ENCODE data around the gene RYR1.
"Not testable (repeated sequence)": the region's sequence is repeated elsewhere in the genome, so short reads cannot be mapped to it uniquely, and the experiment has no call there.

The RYR1 gene

DNA sequence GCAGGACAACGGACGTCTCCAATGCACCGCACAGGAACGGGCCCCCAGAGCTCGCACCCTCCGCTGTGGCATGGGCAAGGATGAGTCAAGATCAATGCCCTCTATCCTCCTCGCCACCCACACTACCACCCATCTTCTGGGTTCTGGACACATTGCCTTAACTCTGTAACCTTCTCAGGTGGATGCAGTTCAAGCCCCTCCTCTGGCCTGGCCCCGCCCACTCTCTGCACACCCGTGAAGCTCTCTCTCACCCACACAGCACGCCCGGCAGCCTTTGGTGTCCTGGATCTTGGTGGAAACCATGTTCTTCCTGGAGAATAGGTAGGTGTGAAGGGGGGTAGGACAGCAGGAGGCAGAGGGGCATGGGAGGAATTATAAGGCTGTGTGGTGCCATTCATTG is 163.6 kb downstream of the RYR1 start:
- Histone ChIP-seq H3K27me3 (ENCODE audit: insufficient read depth, low read length, poor library complexity) (no peaks in the 10 kb centered on the region), H3K36me3 (ENCODE audit: insufficient read depth, low read length) (peaks cover 49% of the 10 kb centered on the region), H3K9ac (ENCODE audit: low read depth, low read length) (no peak overlapping the region), H3K79me2 (ENCODE audit: insufficient read depth, low read length) (no peaks in the 10 kb centered on the region), H3K9me3 (ENCODE audit: insufficient read depth, low read length, severe bottlenecking) (no peaks in the 10 kb centered on the region), H2AFZ (ENCODE audit: low read depth, low read length) (no peak overlapping the region), H3K4me1 (ENCODE audit: insufficient read depth, low read length) (no peaks in the 10 kb centered on the region), H4K20me1 (ENCODE audit: insufficient read depth, low read length) (no peaks in the 10 kb centered on the region; the same call in 1 of the 2 replicates), H3K4me3 (ENCODE audit: low read depth in 1 of 2, low read length in 2 of 2) (no peak overlapping the region), H3K27ac (ENCODE audit: low read length) (no peak overlapping the region), H3K4me2 (ENCODE audit: insufficient read depth, low read length) (no peak overlapping the region)
- TF ChIP-seq, protein P1, sequence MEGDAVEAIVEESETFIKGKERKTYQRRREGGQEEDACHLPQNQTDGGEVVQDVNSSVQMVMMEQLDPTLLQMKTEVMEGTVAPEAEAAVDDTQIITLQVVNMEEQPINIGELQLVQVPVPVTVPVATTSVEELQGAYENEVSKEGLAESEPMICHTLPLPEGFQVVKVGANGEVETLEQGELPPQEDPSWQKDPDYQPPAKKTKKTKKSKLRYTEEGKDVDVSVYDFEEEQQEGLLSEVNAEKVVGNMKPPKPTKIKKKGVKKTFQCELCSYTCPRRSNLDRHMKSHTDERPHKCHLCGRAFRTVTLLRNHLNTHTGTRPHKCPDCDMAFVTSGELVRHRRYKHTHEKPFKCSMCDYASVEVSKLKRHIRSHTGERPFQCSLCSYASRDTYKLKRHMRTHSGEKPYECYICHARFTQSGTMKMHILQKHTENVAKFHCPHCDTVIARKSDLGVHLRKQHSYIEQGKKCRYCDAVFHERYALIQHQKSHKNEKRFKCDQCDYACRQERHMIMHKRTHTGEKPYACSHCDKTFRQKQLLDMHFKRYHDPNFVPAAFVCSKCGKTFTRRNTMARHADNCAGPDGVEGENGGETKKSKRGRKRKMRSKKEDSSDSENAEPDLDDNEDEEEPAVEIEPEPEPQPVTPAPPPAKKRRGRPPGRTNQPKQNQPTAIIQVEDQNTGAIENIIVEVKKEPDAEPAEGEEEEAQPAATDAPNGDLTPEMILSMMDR (IDR thresholded peaks at IDR 0.05; ENCODE audit: borderline replicate concordance, extremely low read depth, low read length, poor library complexity, severe bottlenecking) = no peak
- no peak for TF ChIP-seq EZH2 (IDR thresholded peaks at IDR 0.05; ENCODE audit: borderline replicate concordance, low read depth, low read length, severe bottlenecking)
- no peak for DNase-seq
- ATAC-seq (ENCODE audit: insufficient read depth, low read depth) = no peak

DNA sequence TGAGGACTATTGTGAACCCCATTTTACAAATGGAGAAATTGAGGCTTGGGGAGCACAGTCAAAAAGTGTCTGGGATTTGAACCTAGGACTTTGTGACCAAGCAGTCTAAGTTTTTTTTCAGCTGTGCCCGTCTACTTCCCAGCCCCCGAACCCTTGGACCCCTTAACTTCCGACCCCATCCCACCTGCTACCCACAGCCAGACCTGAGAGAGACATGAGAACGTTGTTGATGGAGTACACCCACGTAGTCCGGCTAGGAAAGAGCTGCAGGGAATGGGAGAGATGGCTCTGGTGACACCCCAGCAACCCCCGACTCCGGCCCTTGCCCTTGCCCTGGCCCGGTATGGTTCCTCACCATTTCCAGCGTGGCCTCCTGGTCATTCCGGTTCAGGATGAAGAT is 166.2 kb downstream of the RYR1 start:
- TF ChIP-seq, protein P1 (IDR thresholded peaks at IDR 0.05; ENCODE audit: borderline replicate concordance, extremely low read depth, low read length, poor library complexity, severe bottlenecking) = no peak
- TF ChIP-seq EZH2 (IDR thresholded peaks at IDR 0.05; ENCODE audit: borderline replicate concordance, low read depth, low read length, severe bottlenecking) = no peak
- no peaks in the 10 kb centered on the region for H3K4me1 ChIP-seq (ENCODE audit: insufficient read depth, low read length)
- H3K27ac ChIP-seq (ENCODE audit: low read length) = no peak overlapping the region
- no peak overlapping the region for H3K4me3 ChIP-seq (ENCODE audit: low read depth in 1 of 2, low read length in 2 of 2)
- no peak overlapping the region for H3K9ac ChIP-seq (ENCODE audit: low read depth, low read length)
- H3K9me3 ChIP-seq (ENCODE audit: insufficient read depth, low read length, severe bottlenecking) = no peaks in the 10 kb centered on the region
- H3K79me2 ChIP-seq (ENCODE audit: insufficient read depth, low read length) = no peaks in the 10 kb centered on the region
- peaks cover 30% of the 10 kb centered on the region for H3K36me3 ChIP-seq (ENCODE audit: insufficient read depth, low read length)
- H3K4me2 ChIP-seq (ENCODE audit: insufficient read depth, low read length) = no peak overlapping the region
- H2AFZ ChIP-seq (ENCODE audit: low read depth, low read length) = no peak overlapping the region
- H3K27me3 ChIP-seq (ENCODE audit: insufficient read depth, low read length, poor library complexity) = no peaks in the 10 kb centered on the region
- ATAC-seq (ENCODE audit: insufficient read depth, low read depth) = no peak
- no peaks in the 10 kb centered on the region; the same call in 1 of the 2 replicates for H4K20me1 ChIP-seq (ENCODE audit: insufficient read depth, low read length)
- no peak for DNase-seq

DNA sequence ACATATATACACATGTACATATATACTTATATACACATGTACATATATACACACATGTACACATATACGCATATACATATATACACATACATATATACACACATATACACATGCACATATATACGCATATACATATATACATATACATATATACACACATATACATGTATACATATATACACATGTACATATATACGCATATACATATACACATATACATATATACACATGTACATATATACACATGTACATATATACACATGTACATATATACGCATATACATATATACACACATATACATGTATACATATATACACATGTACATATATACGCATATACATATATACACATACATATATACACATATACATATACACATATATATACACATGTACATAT is 169.4 kb downstream of the RYR1 start:
- not testable (repeated sequence) for H3K27ac ChIP-seq (ENCODE audit: low read length); H3K79me2 ChIP-seq (ENCODE audit: insufficient read depth, low read length); H3K9me3 ChIP-seq (ENCODE audit: insufficient read depth, low read length, severe bottlenecking); H3K9ac ChIP-seq (ENCODE audit: low read depth, low read length); H3K4me2 ChIP-seq (ENCODE audit: insufficient read depth, low read length); H3K4me3 ChIP-seq (ENCODE audit: low read depth in 1 of 2, low read length in 2 of 2); ATAC-seq (ENCODE audit: insufficient read depth, low read depth); H4K20me1 ChIP-seq (ENCODE audit: insufficient read depth, low read length); DNase-seq; H3K4me1 ChIP-seq (ENCODE audit: insufficient read depth, low read length); H3K27me3 ChIP-seq (ENCODE audit: insufficient read depth, low read length, poor library complexity); H2AFZ ChIP-seq (ENCODE audit: low read depth, low read length)
- peaks cover 21% of the 10 kb centered on the region for H3K36me3 ChIP-seq (ENCODE audit: insufficient read depth, low read length)

DNA sequence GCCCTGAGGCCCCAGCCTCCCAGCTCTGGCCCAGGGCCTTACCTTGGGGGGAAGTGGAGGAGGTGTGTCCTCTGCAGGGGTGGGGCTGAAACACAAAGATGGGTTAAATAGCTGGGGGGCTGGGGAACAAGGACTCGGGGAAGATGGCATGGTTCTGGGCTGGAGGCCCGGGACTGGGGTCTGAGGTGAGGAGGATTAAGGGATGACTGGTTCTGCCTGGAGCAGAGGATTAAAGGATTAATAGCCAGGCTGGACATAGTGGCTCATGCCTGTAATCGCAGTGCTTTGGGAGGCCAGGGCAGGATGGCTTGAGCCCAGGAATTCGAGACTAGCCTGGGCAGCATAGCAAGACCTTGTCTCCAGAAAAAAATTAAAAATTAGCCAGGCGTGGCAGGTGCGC is 172.6 kb downstream of the RYR1 start:
- no peak for ATAC-seq (ENCODE audit: insufficient read depth, low read depth)
- Histone ChIP-seq H3K36me3 (ENCODE audit: insufficient read depth, low read length) (peaks cover 39% of the 10 kb centered on the region), H3K27me3 (ENCODE audit: insufficient read depth, low read length, poor library complexity) (no peaks in the 10 kb centered on the region)

More for the DNA sequence above, 172.6 kb downstream of the RYR1 start:
- Histone ChIP-seq H4K20me1 (ENCODE audit: insufficient read depth, low read length) (no peaks in the 10 kb centered on the region), H3K4me1 (ENCODE audit: insufficient read depth, low read length) (no peaks in the 10 kb centered on the region), H3K4me2 (ENCODE audit: insufficient read depth, low read length) (no peak overlapping the region), H3K9ac (ENCODE audit: low read depth, low read length) (no peak overlapping the region), H3K4me3 (ENCODE audit: low read depth in 1 of 2, low read length in 2 of 2) (no peak overlapping the region), H2AFZ (ENCODE audit: low read depth, low read length) (no peak overlapping the region), H3K9me3 (ENCODE audit: insufficient read depth, low read length, severe bottlenecking) (no peaks in the 10 kb centered on the region), H3K27ac (ENCODE audit: low read length) (no peak overlapping the region), H3K79me2 (ENCODE audit: insufficient read depth, low read length) (no peaks in the 10 kb centered on the region)
- no peak for TF ChIP-seq EZH2 (IDR thresholded peaks at IDR 0.05; ENCODE audit: borderline replicate concordance, low read depth, low read length, severe bottlenecking)
- TF ChIP-seq, protein P1 (IDR thresholded peaks at IDR 0.05; ENCODE audit: borderline replicate concordance, extremely low read depth, low read length, poor library complexity, severe bottlenecking) = no peak
- DNase-seq = no peak

Measured in DND-41 (cell line).